ENCODE results near the gene RNF144A.

GRCh38 chr2:6971502-6971901, 54.3 kb downstream of the RNF144A start:
- TF ChIP-seq EZH2 (IDR thresholded peaks at IDR 0.05; ENCODE audit: borderline replicate concordance) (no peak), CTCF (IDR thresholded peaks at IDR 0.05; ENCODE audit: poor library complexity) (no peak), EZH2phosphoT487 (IDR thresholded peaks at IDR 0.05; ENCODE audit: low read depth, severe bottlenecking, unreplicated experiment) (no peak)
